Urinary bladder (tissue), 4 donors: ENCODE measurements around the gene CREB5. TPM values are rescaled to one million over a fixed set of nuclear protein-coding genes. Genes with fewer than 3 reads are reported as not detected.

Experiments used
- DNase-seq: peaks from one replicate; pipeline ENCODE4 v3.0.0-alpha.2; 2015; ENCODE audit errors: extremely low spot score
- H3K27ac ChIP-seq: one replicate; pipeline ENCODE4 v1.5.1; 2013; ENCODE audit warnings: low read depth, mild to moderate bottlenecking, moderate library complexity
- H3K36me3 ChIP-seq: one replicate; pipeline ENCODE4 v1.6.1; 2013; ENCODE audit warnings: mild to moderate bottlenecking, moderate library complexity; ENCODE audit not compliant: insufficient read depth
- H3K4me1 ChIP-seq: one replicate; pipeline ENCODE4 v1.6.1; 2013; ENCODE audit warnings: mild to moderate bottlenecking, moderate library complexity; ENCODE audit not compliant: insufficient read depth
- H3K4me3 ChIP-seq: one replicate; pipeline ENCODE4 v1.5.1; 2013; ENCODE audit warnings: low read depth, low read length
- WGBS: extraction: QIAGEN DNeasy Blood & Tissue Kit; methylation state at CpG from one replicate; pipeline ENCODE4 v1.1.7; 2013; 5-methylcytosine and 5-hydroxymethylcytosine counted together
- polyA plus RNA-seq: library from polyadenylated mRNA; stranded (reverse); fragments of 200-250 nt; gene quantifications from one replicate; pipeline ENCODE4 v1.2.3, GENCODE V29; 2013
- total RNA-seq: library from RNA; depleted of rRNA; stranded (reverse); fragments of >200 nt; gene quantifications from one replicate; pipeline ENCODE4 v1.2.3, GENCODE V29; 2014
- donor health status: healthy with polysubstance abuse.
- donor health status: healthy.

Gene CREB5
- total and polyA plus RNA-seq, 2 donors = 6.5 to 53.5 TPM

DNA sequence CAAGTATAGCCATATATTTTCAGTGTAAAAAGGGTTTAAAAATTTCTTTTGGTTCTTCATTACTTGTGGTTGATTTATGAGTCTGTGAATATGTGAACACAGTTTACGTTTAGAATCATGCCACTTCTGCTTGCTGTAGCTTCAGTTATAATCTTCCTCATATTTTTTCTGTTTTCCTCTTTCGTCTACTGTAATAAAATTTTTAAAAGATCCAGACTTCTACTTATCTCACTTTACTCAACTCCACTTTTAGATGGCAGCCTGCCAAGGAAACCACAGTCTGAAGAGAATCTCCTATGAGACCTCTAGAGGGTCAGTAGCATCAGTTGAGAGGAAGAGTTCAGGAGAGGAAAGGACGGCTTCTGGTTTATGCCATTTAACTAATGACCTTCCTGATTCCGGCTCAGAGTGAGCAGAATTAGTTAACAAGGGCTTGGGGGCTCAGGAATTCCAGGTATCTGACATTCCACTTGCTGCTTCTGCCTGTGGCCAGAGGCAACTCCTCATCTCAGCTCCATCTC lies 21.4 kb downstream of the CREB5 start:
- Histone ChIP-seq H3K4me1 (no peaks in the 10 kb centered on the region), H3K4me3 (no peak overlapping the region), H3K27ac (no peak overlapping the region), H3K36me3 (no peaks in the 10 kb centered on the region)
- DNase-seq = no peak
- 23% methylated on average over 4 of the region's 4 CpGs for WGBS

DNA sequence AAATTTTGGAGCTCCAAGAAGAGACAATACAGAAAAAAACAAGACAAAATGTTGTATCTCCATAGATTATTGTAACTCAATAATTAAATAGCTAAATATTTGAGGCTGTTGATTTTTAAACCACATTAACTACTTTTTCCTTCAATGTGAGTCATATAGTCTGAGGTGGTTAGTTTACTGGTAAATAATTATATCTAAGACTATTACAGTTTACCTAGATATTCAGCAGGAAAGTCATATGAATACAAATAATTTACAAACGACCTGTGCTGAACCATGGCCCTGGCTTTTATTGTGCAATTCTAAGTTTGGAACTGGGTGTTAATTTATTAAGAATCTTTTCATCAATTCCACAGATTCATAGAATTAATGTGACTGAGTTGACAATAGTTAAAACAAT lies 22.2 kb downstream of the CREB5 start:
- Histone ChIP-seq H3K27ac (no peak overlapping the region), H3K4me3 (no peak overlapping the region), H3K4me1 (no peaks in the 10 kb centered on the region), H3K36me3 (no peaks in the 10 kb centered on the region)
- WGBS = 56% methylated on average over 1 of the region's 1 CpG
- no peak for DNase-seq

DNA sequence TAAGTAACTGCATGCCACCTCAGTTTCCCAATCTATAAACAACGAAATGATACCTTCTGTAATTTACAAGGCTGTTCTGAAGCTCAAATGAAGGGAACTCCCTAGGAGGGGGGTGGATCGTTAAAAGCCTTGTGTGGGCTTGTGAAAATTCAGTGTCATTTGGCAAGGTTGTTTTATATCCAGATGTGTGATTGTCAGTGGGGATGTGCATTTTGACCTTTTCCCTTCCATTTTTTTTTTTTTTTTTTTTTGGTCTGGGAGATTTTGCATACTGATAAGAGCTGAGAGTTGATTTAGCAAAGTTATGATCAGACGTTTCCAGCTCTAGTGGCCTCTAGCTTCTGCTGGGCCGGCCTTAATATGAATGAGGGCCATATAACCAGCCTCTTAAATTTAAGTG lies 22.8 kb downstream of the CREB5 start:
- no peak overlapping the region for H3K4me3 ChIP-seq
- no peak overlapping the region for H3K27ac ChIP-seq
- no peak for DNase-seq
- 70% methylated on average over 4 of the region's 4 CpGs for WGBS
- no peaks in the 10 kb centered on the region for H3K4me1 ChIP-seq
- no peaks in the 10 kb centered on the region for H3K36me3 ChIP-seq

DNA sequence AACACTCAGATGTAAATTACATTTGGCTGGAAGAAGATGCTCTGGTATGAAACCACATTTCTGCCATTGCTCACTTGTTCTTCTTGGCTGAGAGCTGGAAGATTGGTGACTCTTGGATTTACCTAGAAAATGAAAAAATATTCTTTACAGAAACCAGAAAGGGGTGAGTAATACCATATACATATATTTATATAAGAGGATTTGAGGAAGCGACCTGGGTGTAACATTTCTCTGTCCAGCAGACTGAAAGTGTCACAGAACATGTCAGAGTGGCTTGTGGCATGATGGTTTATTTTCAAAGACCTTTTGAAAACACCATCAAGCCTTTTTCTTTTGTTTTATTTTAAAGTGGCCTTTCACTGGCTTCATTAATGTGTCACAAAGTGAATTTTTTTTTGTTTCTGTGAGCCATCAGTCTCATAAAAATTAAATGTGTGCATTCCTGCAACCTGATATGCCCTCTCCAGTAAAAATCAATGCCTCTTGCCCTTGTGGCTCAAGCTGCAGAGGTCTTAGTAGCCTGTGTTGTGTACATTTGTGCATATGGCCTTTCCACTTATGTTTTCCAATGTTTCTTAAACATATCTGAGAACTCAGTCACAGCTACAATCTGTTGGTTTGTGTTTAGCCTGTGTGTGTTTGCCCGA lies 23.5 kb downstream of the CREB5 start:
- WGBS = 81% methylated on average over 2 of the region's 2 CpGs

DNA sequence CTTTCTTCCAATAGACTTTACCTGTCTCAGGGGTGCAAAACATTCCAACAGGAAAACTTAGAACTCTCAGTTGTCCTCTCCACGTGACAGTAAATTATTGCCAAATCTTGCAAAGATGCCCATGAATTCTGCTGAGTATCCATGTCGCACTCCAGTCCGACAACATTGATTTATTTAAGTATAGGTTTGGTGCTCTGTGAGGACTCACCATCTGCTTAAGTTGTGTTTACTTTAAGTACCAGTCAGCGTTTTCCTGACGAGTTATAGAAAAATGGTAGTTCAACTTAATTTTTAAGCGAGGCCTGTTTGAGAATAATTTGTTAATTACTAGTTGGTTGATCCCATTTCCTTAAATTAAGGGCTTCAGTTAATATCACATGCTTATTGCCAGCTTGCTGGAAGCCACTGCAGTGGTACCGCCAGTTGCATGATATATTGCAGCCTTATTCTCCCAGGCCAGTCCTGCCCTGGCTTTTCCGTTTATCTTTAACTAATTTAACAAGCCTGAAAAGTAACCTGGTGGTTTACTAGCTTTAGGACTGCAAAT lies 27.8 kb downstream of the CREB5 start:
- WGBS = 80% methylated on average over 8 of the region's 8 CpGs

More for the DNA sequence above, 23.5 kb downstream of the CREB5 start:
- Histone ChIP-seq H3K27ac (no peak overlapping the region), H3K4me1 (no peaks in the 10 kb centered on the region), H3K4me3 (no peak overlapping the region), H3K36me3 (no peaks in the 10 kb centered on the region)
- DNase-seq = no peak

DNA sequence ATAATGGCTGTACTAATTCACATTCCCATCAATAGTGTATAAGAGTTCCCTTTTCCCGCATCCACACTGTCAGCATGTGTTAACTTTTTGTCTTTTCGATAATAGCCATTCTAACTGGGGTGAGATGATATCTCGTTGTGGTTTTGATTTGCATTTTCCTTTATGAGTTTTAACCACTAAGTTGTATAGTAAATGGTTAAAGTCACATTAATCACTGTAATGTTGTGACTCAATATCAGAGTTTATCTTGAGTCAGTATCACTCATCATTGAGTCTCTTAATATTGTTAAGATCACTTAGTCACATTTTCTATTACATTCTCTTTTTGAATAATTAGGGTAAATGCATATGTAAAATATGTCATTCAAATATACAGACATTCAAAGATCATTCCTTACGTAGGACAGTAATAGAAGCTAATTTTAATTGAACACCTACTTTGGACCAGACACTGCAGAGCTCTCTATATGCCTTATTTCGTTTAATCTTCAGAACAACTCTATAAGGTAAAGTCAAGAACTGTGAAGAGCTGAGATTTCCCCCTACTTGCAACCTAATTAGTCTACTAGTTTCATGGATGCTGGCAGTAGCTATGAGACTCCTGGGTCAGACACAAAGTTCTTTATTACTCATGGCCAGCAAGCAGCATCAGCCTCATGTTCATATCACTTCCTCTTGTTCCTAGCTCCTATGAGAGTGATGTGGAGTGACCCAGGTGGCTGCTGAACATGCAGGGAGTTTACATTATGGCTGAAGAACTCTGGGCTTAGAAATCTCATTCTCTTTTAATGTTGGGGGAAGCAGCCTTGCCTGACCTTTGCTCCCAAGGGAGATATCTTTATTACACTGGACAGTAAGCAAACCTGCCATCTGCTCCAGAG lies 30.5 kb downstream of the CREB5 start:
- no peak for DNase-seq
- Histone ChIP-seq H3K4me3 (no peak overlapping the region), H3K36me3 (no peaks in the 10 kb centered on the region), H3K4me1 (no peaks in the 10 kb centered on the region), H3K27ac (no peak overlapping the region)
- WGBS = 92% methylated on average over 5 of the region's 5 CpGs

More for the DNA sequence above, 27.8 kb downstream of the CREB5 start:
- H3K27ac ChIP-seq = no peak overlapping the region
- no peaks in the 10 kb centered on the region for H3K36me3 ChIP-seq
- DNase-seq = no peak
- H3K4me3 ChIP-seq = no peak overlapping the region
- no peaks in the 10 kb centered on the region for H3K4me1 ChIP-seq

DNA sequence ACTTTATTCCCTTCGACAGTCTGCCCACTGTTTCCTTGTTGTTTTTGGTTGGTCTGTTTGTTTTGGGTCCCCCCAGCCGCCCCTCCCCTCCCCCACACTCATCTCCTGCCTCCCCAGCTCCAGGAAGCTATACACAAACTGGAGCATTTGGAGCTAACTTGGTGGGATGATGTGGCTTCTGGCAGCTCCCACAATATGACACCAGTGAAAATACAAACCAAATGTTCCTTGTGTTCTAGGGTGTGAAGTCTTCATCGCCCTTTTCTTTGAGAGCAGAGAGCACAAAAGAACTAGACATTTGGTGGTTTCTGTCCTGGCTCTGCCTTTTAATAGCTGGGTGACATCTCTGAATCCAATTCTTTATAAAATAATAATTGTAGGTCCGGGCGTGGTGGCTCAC lies 33.8 kb downstream of the CREB5 start:
- no peaks in the 10 kb centered on the region for H3K4me1 ChIP-seq
- H3K4me3 ChIP-seq = no peak overlapping the region
- no peak overlapping the region for H3K27ac ChIP-seq
- 84% methylated on average over 5 of the region's 5 CpGs for WGBS
- no peak for DNase-seq
- no peaks in the 10 kb centered on the region for H3K36me3 ChIP-seq

DNA sequence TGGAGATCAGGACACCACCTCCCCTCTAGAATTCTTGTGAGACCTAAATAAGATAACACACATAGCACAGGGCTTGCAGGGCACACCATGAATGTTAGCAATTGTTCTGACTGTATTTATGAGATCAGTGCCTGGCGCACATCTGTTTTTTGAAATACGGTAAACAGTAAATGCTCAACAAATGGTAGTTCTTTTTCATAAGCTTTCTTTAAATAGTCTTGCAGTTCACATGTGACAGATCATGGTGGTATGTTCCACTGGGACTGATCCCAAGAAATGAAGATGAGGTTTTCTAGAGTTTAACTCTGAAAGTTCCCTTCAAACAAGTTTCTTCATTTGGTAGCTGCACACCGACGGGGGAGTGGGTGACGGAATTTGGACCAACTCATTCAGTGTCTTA lies 34.8 kb downstream of the CREB5 start:
- Histone ChIP-seq H3K27ac (no peak overlapping the region), H3K4me1 (no peaks in the 10 kb centered on the region), H3K36me3 (no peaks in the 10 kb centered on the region), H3K4me3 (no peak overlapping the region)
- DNase-seq = no peak
- 92% methylated on average over 5 of the region's 5 CpGs for WGBS

DNA sequence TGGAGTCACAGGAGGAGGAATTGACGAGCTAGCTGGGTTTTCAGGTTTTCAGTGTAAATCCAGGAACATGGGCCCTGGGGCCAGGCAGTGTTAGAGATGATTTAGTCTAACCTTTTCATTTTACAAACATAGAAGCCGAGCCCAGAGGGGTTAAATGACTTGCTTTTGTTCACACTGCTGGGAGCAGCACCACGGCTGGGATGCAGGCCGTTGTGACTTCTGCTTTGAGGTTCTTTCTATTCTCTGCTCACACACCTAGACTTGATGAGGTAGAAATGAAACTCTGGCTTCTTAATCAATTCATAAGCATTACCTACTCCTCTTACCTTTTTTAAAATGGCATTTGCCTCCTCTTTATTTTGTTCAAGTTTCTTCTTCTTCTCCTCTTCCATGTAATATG lies 36.4 kb downstream of the CREB5 start:
- Histone ChIP-seq H3K4me1 (no peaks in the 10 kb centered on the region), H3K4me3 (no peak overlapping the region), H3K36me3 (no peaks in the 10 kb centered on the region), H3K27ac (no peak overlapping the region)
- DNase-seq = no peak
- 89% methylated on average over 4 of the region's 4 CpGs for whole genome bisulfite sequencing

DNA sequence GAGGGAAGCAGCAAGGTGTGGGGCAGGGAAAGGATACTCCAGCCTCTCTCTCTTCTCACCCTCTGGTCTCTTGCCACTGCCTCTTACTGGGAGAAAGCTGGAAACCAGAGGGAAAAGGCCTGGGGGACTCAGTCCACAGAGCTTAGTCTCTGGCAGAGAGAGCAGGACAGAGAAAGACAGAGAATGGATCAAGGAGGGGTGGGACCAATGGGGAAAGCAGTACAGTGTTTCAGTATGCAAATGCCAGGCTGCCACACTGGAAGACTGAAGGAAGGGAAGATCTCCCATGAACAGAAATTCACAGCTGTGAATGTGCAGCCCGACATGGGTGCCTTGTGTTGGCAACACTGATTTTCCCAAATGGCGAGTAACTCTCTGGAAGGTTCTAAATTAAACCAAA lies 40.4 kb downstream of the CREB5 start:
- DNase-seq = no peak
- no peaks in the 10 kb centered on the region for H3K36me3 ChIP-seq
- WGBS = 97% methylated on average over 2 of the region's 2 CpGs
- H3K27ac ChIP-seq = no peak overlapping the region
- H3K4me1 ChIP-seq = no peaks in the 10 kb centered on the region
- no peak overlapping the region for H3K4me3 ChIP-seq

DNA sequence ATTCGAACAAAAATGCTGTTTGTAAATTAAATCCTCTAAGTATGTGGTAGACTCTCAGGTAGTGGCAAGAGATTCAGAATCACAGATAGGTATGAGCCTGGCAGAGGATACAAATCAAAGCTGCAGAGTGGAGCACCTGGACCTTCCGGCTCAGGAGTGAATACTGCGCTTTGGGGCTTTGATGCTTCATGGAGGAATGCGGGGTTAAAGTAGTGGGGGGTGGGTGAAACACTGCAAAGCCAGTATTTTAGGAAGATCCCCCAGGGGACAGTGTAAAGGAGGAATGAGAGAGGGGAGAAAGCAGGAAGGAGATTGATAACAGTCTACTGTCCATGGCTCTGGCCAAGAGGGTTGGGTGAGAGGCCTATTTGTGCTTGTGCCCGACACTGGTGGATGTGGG lies 43.2 kb downstream of the CREB5 start:
- H3K36me3 ChIP-seq = no peaks in the 10 kb centered on the region
- H3K4me1 ChIP-seq = no peaks in the 10 kb centered on the region
- DNase-seq = no peak
- H3K27ac ChIP-seq = no peak overlapping the region
- WGBS = 93% methylated on average over 5 of the region's 5 CpGs
- H3K4me3 ChIP-seq = no peak overlapping the region

DNA sequence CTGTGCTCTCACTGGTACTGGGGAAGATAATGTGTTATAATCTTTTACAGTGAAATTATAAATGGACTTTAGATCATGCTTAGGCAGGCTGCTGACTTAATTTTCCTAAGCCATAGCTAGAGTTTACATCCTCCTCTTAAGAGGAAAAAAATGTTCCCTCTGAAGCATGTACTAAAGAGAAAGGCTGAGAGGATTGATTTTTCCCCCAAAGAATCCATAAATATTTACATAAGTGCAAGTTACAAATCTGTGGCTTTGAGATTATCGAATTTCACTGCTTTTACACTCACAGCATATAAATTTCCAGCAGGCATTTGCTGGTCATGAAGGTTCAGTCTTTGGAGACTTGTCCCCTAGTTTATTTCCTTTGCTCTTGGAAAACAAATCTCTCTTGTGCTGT lies 43.7 kb downstream of the CREB5 start:
- no peaks in the 10 kb centered on the region for H3K36me3 ChIP-seq
- H3K27ac ChIP-seq = no peak overlapping the region
- H3K4me3 ChIP-seq = no peak overlapping the region
- no peak for DNase-seq
- H3K4me1 ChIP-seq = no peaks in the 10 kb centered on the region
- WGBS = 22% methylated on average over 1 of the region's 1 CpG

DNA sequence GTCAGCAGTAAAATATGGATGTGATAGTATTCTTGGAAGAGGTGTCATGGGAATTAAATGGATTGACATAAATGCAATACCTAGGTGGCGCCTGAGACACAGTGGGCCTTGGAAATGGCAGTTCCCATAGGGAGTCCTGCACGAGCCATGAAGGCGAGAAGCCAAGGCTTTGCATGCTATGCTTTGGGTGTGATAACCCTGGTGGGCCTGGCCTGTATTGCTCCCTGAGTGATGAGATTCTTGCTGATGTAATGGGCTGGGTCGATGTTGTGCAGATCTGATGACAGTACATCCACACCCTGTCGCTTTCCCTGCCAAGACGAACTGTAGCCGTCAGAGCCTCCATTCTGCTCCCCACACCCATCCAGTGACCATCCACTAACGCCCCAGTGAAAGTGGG lies 46.4 kb downstream of the CREB5 start:
- WGBS = 86% methylated on average over 8 of the region's 8 CpGs
- H3K36me3 ChIP-seq = no peaks in the 10 kb centered on the region
- no peak overlapping the region for H3K4me3 ChIP-seq
- no peak overlapping the region for H3K27ac ChIP-seq
- DNase-seq = no peak
- H3K4me1 ChIP-seq = no peaks in the 10 kb centered on the region

DNA sequence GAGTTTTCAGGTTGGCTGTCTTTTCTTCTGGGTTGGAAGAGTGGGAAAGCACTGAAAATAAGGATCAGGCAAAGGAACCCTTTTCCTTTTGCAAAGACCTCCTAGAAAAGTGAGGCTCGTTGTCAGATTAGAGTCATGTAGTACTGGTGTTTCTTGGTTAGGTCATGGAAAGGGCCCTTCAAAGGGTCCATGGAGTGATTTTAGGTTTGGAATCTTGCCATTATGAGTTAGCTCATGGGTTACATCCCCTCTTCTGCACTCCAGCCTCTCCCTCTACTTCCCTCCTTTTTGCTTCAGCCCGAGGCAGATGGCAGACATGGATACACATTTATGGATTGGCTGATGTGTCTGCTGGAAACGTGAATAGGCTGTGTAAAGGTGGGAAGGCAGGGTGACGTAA lies 47.0 kb downstream of the CREB5 start:
- DNase-seq = no peak

More for the DNA sequence above, 47.0 kb downstream of the CREB5 start:
- no peak overlapping the region for H3K4me3 ChIP-seq
- no peak overlapping the region for H3K27ac ChIP-seq
- H3K36me3 ChIP-seq = no peaks in the 10 kb centered on the region
- H3K4me1 ChIP-seq = no peaks in the 10 kb centered on the region
- 90% methylated on average over 4 of the region's 4 CpGs for WGBS
